Suppressor macrophage (primary cell): ENCODE data around the gene LRP1.

Experiments
- DNase-seq, 4 experiments: peaks; one replicate each; pipeline ENCODE4 v3.0.0-alpha.2; 2020 to 2022

Gene LRP1

DNA sequence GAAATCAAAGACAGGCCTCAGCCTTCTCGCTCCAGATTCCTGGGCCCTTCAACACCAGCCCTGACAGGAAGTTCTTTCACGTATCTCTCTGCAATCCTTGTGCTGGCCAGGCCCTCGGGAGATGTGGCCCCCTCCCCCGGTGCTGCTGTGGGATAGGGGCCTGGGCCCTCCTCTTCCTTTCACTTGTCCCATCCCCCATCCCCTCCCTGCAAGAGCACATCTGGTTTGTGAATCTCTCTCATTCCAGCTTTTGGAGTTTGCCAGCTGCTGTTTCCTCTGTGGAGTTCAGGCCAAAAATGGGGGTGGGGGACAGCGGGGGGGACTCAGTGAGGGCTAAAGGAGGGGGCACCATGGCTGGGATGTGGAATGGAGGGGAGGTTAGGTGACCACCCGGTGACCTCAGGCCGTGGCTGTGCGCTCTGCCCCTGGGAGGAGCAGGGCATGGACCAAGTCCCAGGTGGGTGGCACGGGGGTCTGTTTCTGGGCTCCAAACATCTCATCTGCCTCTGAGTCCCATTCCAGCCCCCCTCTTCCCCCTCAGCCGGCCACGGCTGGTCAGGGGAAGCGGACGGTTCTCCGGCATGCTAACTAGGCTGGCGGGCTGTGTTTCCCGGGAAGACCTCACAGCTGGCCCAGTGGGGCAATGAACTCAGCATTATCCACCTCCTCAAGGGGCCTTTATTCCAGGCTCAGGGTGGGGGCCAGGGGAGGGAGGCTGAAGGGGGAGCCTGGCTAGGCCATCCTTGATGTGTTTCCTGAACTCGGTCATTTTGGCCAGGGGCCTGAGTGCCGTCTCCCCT lies 7.4 kb downstream of the LRP1 start:
- DNase-seq = peak in 1 of 4 experiments; percentile 1

DNA sequence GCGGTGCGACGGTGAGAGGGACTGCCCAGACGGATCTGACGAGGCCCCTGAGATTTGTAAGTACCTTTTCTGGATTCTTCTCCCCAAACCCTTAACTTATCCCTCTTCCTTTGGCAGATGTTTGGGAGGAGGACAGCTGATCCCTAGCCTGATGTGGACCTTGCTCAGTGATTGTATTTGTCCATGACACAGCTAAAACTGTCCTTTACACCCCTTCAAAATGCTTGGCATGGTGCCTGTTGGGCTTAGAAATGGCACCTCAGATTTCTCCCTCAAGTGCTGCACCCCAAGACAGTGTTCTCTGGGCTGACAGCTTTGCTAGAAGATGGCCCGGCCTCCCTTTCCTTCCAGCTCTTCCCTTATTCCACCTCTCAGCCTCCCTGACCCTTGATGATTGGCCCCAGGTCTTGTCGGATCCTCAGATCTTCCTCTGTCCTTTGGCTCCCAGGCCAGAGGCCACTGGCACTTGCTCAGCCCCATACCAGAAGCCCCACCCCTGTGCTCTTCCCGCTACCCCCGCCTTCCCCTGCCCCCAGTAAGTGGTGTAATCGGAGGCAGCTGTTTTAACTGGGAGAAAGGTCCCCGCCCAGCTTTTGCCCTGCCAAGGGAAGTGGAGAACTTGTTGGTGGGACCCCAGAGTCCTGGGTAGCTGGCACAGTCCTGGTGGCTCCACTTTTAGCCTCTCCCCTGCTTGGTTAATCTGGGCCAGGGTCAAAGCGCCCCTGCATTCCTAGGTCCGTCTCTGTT lies 10.4 kb downstream of the LRP1 start:
- peak; percentile 77 to 91 (median 89) for DNase-seq

DNA sequence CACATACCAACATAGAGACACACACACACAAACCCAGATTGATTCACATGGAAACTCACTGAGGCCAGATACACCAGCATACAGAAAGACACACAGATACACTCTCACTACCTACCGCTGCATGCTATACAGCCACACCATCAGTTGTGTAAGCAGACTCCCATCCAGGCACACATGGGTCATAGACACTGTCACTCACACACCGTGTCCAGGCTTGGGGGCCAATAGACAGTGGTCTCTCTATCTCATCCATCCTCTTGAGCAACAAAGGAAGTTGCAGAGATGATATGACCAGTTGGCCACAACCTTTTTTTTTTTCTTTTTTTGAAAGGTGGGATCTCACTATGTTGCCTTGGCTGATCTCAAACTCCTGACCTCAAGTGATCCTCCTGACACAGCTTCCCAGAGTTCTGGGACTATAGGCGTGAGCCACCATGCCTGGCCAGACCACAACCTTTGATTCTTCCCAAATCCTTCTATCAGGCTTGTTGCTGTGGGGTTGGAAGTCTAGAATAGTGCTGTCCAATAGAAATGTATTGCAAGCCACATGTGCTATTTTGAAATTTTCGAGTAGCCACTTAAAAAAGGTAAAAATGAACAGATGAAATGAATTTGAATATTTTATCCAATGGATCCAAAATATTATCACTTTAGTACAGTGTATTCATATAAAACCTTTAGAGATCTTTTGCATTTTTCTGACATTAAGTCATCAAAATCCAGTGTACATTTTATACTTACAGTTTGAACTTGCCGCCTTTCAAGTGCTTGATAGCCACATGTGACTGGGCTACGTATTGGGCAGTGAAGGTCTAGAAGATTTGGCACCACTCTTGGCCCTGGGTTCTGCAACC lies 11.7 kb downstream of the LRP1 start:
- DNase-seq = peak; percentile 45 to 71 (median 60)

DNA sequence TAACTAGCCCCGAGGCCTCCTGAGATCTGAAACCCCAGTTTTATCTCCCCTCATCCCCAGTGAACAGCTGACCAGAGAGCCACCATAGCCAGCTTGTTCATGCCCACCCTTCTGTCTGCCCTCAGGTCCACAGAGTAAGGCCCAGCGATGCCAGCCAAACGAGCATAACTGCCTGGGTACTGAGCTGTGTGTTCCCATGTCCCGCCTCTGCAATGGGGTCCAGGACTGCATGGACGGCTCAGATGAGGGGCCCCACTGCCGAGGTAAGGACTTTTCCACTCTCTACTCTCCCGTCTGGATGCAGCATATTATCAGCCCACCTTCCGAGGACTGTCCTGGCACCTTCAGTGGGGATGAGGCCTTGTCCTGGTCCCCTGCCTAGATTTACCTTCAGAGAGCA lies 13.0 kb downstream of the LRP1 start:
- no peak for DNase-seq

DNA sequence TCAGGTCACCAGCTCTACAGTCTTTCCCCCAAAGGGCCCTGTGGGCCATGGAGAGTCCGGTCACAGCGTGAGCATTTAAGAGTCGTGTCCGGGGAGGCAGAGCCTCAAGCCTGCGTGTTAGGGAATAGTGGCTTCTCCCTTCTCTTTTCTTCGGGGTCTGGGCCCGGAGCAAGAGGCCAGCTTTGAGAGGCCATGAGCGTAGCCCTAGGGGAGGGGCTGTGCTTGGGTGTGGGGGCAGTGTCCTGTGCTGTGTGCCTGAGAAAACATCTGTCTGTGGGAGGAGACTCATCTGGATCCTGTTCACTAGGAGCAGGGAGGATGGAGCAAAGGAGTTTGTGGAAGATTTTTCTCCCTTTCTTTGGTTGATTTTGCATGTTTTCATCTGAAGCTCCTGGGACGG lies 13.8 kb downstream of the LRP1 start:
- DNase-seq = no peak

DNA sequence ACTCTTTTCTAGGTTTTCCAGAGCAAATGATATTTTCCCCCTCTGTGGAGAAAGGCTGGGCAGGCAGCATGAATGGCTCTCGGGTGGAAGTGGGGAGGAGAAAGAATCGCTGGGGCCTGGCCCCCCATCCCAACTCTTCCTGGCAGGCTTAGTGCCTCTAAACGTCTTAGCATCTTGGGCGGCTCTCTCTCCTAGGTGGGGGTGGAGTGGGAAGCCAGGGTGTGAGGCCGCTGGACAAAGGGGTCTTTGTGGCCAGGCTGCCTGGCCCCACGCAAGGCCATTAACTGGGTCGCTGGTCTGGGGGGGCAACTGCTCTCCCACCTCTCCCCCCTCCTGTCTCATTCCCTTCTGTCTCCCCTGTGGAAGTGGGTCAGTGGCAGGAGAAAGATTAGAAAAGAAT lies 14.4 kb downstream of the LRP1 start:
- DNase-seq = no peak

DNA sequence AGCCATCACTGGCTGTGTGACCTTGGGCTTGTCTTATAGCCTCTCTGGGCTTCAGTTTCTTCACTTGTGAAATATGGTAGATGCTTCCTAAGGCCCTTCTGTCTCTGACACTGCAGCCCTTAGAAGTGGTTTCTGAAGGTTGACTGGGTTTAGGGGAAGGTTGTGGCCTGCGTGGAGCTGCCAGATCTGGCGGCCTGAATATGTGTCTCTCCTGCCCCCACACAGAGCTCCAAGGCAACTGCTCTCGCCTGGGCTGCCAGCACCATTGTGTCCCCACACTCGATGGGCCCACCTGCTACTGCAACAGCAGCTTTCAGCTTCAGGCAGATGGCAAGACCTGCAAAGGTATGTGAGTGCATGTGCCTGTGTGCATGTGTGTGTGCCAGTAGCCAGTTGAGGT lies 15.2 kb downstream of the LRP1 start:
- DNase-seq = no peak

DNA sequence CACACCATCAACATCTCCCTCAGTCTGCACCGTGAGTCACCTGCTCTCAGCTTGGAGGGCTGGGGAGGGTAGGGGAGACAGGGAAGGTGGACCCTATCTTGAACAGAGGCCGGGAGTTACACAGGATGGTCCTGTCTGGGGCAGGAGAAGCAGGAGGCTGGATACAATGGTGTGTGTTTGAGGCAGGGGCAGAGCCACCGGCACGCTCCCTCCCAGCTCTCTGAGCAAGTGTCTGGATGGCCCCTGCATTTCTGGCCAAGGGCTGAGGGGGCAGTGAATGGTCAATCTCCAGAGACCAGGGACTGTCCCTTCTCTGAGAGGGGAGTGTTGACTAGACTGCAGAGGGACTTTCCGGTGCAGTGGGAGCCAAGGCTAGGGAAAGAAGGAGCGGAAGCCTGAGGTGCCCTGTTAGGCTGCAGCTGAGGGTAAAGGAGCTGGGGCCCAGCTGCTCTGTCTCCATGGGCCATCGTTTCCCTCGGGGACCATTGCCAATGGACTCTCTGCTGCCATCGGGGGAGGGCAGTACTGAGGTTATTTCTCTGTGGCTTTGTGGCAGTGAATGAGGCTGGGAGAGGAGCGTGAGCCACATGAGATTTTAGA lies 17.3 kb downstream of the LRP1 start:
- peak in 1 of 4 experiments; percentile 24 for DNase-seq

DNA sequence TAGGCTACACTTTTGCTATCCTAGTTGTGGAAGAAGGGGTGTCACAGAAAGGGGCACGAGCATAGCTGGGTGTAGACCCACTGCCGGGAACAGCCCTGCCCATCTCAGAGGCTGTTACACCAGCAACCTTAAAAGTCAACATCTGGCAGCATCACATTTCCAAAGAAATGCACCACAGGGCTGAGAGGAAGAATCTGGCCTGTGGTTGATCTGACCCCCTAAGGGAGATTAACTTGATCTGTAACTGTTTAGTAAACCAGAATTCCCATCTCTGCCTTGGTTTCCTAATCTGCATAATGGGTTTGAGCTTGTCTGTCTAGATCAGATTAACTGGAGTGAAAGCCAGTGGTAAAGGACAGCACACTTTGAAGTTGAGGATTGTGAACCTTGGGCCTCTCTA lies 17.8 kb downstream of the LRP1 start:
- DNase-seq = no peak

DNA sequence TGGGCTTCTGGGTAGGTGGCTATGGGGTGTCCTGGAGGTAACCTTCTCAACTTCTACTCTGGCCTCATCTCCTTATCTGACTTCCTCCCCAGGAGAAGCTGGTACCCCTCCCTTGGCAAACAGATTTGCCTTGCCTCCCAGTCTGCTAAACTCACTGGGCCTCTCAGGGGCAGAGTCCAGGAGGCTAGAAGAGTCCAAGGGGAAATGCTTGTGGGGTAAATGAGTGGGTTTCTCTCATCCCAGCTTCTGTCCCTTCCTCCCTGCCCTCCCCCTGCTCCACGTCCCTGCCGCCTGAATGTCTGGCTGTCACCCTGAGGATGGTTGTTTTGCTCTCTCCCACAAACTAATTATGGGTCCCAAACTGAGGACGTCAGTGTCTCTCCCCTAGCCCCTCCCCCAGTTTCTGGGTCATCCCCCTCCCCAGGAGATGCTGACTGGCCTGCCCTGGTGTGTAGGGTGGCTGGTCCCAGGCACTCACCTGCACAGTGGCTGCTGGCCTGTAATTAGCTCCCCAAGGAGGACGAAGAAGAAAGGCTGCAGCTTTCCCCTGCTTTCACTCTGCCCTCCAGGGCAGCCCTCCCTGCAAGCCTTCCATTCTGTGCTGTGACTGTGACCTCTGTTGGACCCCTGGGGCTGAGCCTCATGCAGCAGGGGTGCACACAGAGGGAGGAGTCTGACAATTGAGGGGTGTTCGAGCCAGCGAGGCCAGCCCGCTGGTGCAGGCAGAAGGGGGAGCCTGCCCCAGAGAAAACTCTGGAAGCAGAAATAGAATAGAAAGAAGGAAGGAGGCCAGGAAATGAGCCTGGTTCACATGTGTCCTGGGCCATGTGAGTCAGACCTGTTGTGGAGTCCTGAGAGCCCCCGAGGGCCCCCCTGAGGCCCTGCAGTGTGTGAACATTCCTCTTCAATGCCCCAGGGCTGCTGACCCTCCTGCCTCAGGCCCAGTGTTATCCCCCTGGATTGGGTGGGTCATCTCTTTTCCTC lies 19.0 kb downstream of the LRP1 start, which contains the start of gene LRP1-AS:
Gene LRP1-AS (minus strand): TSS at position 659 of the 984 bp plus-strand sequence.
- peak in 3 of 4 experiments; percentile 51 to 56 (median 53) for DNase-seq

DNA sequence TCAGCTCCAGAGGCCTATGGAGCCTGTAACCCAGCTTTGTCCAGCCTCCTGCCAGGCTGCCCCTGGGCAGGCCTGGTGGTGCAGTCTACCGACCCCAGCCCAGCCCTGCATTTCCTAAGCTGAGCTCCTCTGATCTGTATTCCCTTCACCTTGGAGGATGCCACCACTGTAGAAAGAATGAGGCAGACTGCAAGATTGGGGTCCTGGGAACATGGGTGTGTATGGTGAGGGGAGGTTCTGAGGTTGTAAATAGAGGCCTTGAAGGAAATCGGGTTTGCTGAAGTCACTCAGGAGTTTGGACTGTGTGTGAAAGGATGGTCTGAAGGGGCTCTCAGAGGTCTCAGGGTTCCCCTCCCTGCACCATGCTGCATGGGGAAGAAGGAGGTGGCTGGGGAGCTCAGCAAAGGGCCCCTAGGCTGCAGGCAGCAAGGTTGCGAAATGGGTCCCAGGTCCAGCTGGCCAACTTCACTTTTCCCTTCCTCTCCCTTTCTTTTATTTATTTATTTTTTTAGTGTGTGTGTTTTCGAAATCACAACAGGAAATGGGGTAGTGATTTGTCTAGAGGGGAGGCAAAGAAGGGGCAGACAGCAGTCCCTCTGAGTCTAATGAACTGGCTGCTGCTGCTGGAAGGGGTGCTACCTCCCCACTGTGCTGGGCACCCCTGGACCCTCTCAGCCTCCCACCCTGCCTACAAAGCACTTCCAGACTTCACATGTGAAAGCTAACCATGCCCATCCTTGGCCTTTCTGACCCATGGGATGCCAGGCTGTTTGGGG lies 20.4 kb downstream of the LRP1 start:
- peak; percentile 69 to 88 (median 84) for DNase-seq

DNA sequence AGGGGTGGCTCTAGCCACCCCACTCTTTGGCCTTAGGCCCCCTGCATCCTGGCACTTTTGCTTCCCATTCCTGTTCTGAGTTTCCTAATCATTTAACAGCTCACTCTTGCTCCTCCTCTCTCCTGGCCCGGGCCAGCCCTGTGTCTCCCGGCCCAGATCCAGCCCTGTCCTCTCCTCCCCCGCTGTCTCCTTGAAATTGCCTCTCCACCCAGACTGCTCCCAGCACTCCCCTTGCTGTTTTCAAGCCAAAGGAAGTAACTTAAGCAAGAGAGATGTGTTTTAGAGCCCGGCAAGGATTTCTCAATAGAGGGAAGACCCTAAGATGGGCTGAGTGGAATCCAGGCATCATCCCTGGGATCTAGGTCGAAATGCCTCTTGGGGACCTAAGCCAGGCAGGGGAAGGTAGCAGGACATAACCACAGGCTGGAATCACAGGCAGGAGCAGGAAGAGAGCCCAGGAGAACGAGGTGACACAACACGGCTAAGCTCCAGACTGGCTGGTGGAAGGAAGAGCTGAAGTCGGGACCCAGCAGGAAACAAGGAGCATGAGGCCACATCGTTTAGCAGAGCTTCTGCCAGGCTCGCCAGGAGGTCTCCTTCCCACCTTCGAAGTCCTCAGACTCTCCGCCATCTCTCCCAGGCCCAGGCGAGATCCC lies 21.1 kb downstream of the LRP1 start:
- peak in 1 of 4 experiments; percentile 54 for DNase-seq

DNA sequence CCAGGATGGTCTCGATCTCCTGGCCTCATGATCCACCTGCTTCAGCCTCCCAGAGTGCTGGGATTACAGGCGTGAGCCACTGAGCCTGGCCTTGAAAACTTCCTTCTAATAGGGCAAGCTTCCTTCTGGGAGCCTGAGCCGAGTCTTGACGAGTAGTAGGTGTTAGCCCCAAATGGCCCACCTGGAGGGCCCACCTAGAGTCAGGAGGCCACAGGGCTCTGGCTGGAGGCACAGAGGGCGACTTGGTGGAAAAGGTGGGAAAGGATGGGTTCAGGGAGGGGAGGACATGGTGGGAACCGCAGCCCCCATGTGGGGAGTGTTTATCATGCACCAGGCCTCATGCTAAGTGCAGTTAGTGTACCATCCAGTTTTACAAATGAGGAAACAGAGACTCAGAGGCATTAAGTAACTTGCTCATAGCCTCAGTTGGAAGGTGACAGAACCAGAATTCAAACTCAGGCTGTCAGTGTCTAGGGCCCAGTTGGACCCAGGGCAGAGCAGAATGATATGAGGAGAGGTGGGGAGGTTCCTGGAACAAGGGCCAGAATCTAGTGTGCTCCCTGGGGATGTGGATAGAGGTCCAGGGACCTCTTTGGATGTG lies 22.2 kb downstream of the LRP1 start:
- peak in 2 of 4 experiments; percentile 42 to 50 for DNase-seq

DNA sequence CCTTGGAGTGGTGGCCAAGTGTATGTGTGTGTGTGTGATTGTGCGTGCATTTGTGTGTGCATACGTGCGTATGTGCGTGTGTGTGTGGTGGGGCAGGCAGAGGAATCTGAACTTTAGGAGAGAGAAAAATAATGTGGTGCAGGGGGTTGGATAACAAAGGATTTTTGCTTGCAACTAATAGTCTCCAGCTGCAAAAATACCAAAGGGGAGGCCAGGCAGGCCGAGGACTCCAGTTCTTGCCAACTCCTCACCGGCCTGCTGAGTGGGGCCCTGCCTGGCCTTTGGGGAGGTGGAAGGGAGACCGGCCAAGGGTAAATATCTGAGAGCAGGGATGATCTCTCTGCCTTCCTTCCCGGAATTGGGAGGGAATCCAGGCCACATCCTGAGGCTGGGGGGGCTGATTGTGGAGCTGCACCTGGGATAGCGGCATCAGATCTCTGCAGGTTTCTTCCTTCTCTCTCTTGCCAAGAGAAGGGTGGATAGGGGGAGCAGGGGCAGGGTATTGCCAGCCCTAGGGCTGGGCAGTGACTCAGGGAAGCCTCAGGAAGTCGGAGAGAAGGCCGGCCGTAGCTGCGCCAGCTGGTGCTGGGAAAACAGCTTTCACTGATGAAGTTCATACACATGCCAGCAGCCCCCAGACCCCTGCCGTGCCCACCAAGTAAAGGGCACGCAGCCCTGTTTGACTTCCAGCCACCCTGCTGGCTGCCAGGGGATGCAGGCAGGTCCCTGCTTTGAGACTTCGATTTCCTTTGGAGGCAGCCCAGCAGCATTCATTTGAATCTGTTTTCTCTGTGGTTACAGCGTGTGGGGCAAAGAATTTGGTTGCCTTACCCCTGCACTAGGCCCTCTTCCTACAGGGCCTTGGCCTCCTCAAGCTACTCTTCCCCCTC lies 23.7 kb downstream of the LRP1 start:
- peak in 3 of 4 experiments; percentile 33 to 64 (median 36) for DNase-seq

DNA sequence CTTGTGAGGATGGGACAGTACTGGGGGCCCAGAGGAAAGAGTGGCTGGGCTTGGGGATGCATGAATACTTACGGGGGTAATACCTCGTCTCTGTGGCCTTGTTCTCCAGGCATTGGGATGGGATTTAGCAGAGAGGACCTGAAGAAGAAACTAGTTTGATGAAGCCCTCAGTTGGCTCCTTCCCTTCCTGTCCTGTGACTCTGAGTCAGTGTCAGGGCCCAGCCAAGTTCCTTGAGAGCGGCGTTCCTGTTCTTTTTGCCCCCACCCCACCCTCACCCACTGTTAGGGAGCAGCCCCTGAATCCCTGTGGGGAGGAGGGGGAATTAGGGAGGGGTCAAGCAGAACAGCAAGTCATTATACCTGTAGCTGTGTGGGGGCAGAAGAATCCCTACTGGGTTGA lies 24.4 kb downstream of the LRP1 start:
- DNase-seq = peak; percentile 70 to 87 (median 85)

DNA sequence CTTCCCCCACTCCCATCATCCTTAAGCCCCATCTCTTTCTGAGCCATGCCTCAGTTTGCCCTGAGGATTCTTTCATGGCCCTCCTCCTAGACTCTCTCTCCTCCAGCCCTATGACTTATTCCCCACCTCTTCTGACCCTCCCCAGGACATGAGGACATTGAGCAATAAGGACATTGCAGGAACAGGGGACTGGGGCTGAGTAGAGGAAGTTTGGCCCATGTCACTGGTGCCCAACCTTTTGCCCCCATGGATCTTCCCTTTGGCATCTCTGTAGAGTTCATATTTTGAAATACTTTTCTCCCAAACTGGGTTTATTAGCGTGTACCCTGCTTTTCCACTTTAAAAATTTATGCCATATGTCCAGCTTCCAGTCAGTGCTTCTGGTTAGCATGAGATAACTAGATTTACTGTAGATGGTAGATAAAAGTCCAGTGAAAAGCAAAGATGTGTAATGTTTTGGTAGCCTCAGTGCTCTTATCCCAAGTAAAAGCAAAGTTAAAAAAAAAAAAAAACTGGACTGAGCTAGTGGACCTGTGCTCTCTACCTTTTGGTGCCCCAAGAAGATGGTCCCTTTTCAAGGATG lies 25.2 kb downstream of the LRP1 start:
- peak; percentile 29 to 72 (median 62) for DNase-seq

DNA sequence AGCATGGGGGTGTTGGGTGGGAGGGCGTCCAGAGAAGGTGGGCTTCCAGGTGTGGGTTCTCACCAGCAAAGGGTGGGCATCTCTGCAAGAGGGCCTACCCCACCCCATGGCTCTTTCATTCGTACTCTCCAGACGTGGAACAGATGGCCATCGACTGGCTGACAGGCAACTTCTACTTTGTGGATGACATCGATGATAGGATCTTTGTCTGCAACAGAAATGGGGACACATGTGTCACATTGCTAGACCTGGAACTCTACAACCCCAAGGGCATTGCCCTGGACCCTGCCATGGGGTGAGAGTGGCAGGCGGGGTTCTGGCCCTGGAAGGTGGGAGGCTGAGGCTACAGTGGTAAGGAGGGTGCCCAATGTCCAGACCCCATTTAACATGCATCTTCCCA lies 25.8 kb downstream of the LRP1 start:
- no peak for DNase-seq
